Stimulated activated CD8-positive, alpha-beta memory T cell treated with anti-CD3 and anti-CD28 coated beads, Interleukin-12 subunit alpha, Interleukin-12 subunit beta, amount 100 ng/mL, for 24 hours (primary cell): ENCODE results near the gene LOX.
"Not testable (repeated sequence)": the region's sequence is repeated elsewhere in the genome, so short reads cannot be mapped to it uniquely, and the experiment has no call there.

ENCODE experiments used
- DNase-seq: peaks from one replicate; pipeline ENCODE4 v3.0.0-alpha.2; 2020; ENCODE audit errors: extremely low read depth

Gene LOX

GRCh38 chr5:122097391-122097790 is 19.3 kb upstream of the LOX start:
- DNase-seq, result no peak

GRCh38 chr5:122095158-122095557 is 17.1 kb upstream of the LOX start:
- DNase-seq, result no peak

- not testable (repeated sequence) for DNase-seq
Observed at GRCh38 chr5:122094251-122094650, 16.2 kb upstream of the LOX start.

- no peak for DNase-seq
Observed at GRCh38 chr5:122093415-122094180, 15.5 kb upstream of the LOX start.

- DNase-seq, result no peak
Observed at GRCh38 chr5:122091936-122092600, 14.0 kb upstream of the LOX start.

GRCh38 chr5:122089096-122090013 is 11.3 kb upstream of the LOX start:
- DNase-seq, result no peak

- DNase-seq, result no peak
Observed at GRCh38 chr5:122085041-122085440, 7.0 kb upstream of the LOX start.

- no peak for DNase-seq
Observed at GRCh38 chr5:122083535-122083934, 5.5 kb upstream of the LOX start.

- DNase-seq, result no peak
Observed at GRCh38 chr5:122081541-122081940, 3.5 kb upstream of the LOX start.

- no peak for DNase-seq
Observed at GRCh38 chr5:122077366-122078115, 518 bp downstream of the LOX start.

- no peak for DNase-seq
Observed at GRCh38 chr5:122076669-122077365, 1.2 kb downstream of the LOX start.

GRCh38 chr5:122076050-122076461 is 2.0 kb downstream of the LOX start:
- DNase-seq, result no peak

- DNase-seq, result no peak
Observed at GRCh38 chr5:122073864-122074263, 4.2 kb downstream of the LOX start.

GRCh38 chr5:122073018-122073417 is 5.0 kb downstream of the LOX start:
- DNase-seq, result no peak

GRCh38 chr5:122067390-122067789 is 10.7 kb downstream of the LOX start:
- no peak for DNase-seq

- no peak for DNase-seq
Observed at GRCh38 chr5:122064992-122065391, 13.1 kb downstream of the LOX start.

GRCh38 chr5:122063836-122064235 is 14.2 kb downstream of the LOX start:
- no peak for DNase-seq

GRCh38 chr5:122062205-122062604 is 15.9 kb downstream of the LOX start:
- no peak for DNase-seq

- no peak for DNase-seq
Observed at GRCh38 chr5:122056913-122057312, 21.1 kb downstream of the LOX start.

- no peak for DNase-seq
Observed at GRCh38 chr5:122054266-122054665, 23.8 kb downstream of the LOX start.
